ENCODE measurements around the gene USP10.

USP10 gene

GRCh38 chr16:84815462-84815861 is 115.7 kb downstream of the USP10 start:
- DNase-seq (ENCODE audit: low read depth), result no peak
- no peak overlapping the region for H3K4me3 ChIP-seq (ENCODE audit: low read length)
- no peak for TF ChIP-seq CTCF (IDR thresholded peaks at IDR 0.05; ENCODE audit: insufficient read depth, low read depth, low read length, missing control alignments)

DNA sequence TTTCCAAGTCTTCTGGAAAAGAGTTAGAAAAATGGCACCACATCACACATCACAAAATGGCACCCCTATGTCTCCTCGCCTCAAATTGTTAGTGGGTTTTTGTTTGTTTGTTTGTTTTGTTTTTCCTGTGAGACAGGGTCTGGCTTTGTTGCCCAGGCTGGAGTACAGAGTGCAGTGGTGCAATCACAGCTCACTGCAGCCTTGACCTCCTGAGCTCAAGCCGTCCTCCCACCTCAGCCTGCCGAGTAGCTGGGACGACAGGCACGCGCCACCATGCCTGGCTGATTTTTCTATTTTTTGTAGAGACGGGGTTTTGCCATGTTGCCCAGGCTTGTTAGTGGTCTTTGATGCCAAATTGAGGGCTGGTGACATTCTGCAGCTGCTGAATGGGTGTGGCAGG is 116.2 kb downstream of the USP10 start:
- no peak for TF ChIP-seq CTCF (IDR thresholded peaks at IDR 0.05; ENCODE audit: insufficient read depth, low read depth, low read length, missing control alignments)
- no peak for DNase-seq (ENCODE audit: low read depth)
- no peak overlapping the region for H3K4me3 ChIP-seq (ENCODE audit: low read length)

- no peak for DNase-seq (ENCODE audit: low read depth)
- H3K4me3 ChIP-seq (ENCODE audit: low read length), result no peak overlapping the region
- TF ChIP-seq CTCF (IDR thresholded peaks at IDR 0.05; ENCODE audit: insufficient read depth, low read depth, low read length, missing control alignments), result no peak
Observed at GRCh38 chr16:84816485-84816884, 116.7 kb downstream of the USP10 start.

DNA sequence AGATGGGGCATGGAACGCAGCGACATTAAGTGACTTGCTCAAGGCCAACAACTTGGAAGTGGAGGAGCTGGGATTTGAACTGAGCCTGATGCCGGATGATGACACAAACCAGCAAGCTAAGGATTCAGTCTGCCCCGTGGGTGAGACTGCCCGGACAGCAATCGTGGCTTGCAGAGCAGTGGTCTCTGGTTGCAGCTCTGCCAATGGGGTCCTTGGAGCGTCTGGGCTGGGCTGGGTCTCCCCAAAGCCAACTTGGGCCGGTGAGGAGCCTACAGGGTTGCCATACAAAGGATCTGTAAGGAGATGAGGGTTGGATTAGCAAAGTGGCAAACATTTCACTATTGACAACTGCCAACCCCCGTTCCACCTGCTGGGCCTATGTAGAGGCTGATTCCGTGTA is 117.4 kb downstream of the USP10 start:
- no peak for TF ChIP-seq CTCF (IDR thresholded peaks at IDR 0.05; ENCODE audit: insufficient read depth, low read depth, low read length, missing control alignments)

DNA sequence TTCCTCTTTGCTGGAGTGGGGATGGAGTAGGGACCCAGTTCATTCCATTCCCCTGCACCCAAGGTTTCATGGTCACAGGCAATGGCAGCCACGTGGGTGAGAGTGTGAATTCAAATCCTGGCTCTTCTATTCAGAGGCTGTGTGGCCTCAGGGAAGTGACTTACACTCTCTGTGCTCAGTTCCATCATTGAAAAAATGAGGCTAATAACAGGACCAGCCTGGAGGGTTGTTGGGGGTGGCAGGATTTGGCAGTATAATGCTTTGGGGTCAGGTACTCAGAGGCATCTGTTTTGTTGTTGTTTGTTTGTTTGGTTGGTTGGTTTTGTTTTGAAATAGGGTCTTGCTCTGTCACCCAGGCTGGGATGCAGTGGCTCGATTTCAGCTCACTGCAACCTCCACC is 117.8 kb downstream of the USP10 start:
- H3K4me3 ChIP-seq (ENCODE audit: low read length), result no peak overlapping the region
- DNase-seq (ENCODE audit: low read depth), result no peak
- TF ChIP-seq CTCF (IDR thresholded peaks at IDR 0.05; ENCODE audit: insufficient read depth, low read depth, low read length, missing control alignments), result no peak

More for the DNA sequence above, 117.4 kb downstream of the USP10 start:
- H3K4me3 ChIP-seq (ENCODE audit: low read length), result no peak overlapping the region
- no peak for DNase-seq (ENCODE audit: low read depth)

DNA sequence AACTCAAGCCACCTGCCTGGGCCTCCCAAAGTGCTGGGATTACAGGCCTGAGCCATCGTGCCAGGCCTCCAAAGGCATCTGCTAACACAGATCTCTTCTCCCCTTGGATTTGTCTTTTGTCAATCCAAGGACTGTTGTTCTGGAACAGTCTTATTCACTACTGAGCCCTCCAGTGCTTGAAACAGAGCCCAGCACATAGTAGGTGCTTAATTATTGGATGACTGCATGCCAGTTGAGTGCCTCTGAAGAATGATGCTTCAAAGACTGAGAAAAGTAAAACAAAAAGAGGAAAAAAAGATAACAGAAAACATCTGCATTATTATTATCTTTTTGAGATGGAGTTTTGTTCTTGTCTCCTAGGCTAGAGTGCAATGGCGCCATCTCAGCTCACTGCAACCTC is 118.3 kb downstream of the USP10 start:
- TF ChIP-seq CTCF (IDR thresholded peaks at IDR 0.05; ENCODE audit: insufficient read depth, low read depth, low read length, missing control alignments), result no peak
- no peak for DNase-seq (ENCODE audit: low read depth)
- no peak overlapping the region for H3K4me3 ChIP-seq (ENCODE audit: low read length)

DNA sequence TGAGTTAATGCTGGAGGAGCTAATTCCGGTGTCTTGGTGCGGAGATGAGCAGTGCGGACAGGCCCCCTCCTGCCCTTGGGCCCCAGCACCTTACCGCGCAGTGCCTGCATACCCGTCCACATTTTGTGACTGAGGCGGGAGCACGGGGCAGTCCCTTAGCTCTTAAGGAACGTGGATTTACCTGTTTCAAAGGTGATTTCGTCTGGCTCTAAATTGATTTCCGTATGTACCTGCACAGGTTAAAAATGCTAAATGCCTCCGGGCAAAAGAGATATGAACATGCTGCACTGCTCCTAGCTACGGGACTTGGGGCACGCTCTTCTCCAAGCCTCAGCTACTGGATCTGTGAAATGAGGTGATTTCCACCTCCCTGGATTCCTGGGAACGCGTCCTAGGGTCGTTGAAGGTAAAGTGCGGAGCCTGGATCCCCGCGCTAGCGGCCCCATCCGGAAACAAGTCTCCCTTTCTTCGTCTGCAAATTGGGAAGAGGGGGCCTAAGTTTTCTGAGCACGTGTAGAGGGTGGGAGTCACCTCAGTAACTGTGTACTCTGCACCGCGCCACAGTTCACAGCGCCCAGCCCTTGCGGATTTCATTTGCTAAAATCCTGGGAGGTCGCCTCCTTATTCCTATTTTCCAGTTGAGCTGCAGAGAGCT is 119.3 kb downstream of the USP10 start:
- H3K4me3 ChIP-seq (ENCODE audit: low read length), result no peak overlapping the region
- TF ChIP-seq CTCF (IDR thresholded peaks at IDR 0.05; ENCODE audit: insufficient read depth, low read depth, low read length, missing control alignments), result no peak
- DNase-seq (ENCODE audit: low read depth), result no peak

Measured in epithelial cell of esophagus (primary cell).